ENCODE results near the gene XRCC1. TPM values are rescaled to one million over a fixed set of nuclear protein-coding genes. Genes with fewer than 3 reads are reported as not detected.

The XRCC1 gene
- total and polyA plus RNA-seq, 9 of the 15 experiments (the other 6 are each of a cell fraction or from before 2014, with no cell fraction given), result 1.5 to 36.9 (median 24.9) TPM

DNA sequence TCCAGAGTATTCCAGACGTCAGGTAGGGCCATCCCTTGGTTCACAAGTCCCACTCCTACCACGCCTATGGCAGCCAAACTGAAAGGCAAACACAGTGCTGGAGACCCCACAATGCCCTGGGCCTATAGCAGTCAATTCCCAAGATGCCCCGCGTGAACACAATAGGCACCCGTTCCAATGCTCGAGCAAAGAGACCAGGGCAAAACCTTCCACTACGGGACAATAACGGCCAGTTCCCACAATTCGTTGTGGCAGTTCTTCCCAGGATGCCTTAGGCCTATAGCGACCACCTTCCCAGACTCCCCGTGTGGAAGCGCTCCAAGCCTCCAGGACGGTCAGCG, 43.6 kb upstream of the XRCC1 start (continued):
- TF ChIP-seq ZNF77 (CRISPR knock-in tag; IDR thresholded peaks at IDR 0.05), result no peak
- no peak for TF ChIP-seq ZZZ3 (IDR thresholded peaks at IDR 0.05)
- TF ChIP-seq, protein P1, sequence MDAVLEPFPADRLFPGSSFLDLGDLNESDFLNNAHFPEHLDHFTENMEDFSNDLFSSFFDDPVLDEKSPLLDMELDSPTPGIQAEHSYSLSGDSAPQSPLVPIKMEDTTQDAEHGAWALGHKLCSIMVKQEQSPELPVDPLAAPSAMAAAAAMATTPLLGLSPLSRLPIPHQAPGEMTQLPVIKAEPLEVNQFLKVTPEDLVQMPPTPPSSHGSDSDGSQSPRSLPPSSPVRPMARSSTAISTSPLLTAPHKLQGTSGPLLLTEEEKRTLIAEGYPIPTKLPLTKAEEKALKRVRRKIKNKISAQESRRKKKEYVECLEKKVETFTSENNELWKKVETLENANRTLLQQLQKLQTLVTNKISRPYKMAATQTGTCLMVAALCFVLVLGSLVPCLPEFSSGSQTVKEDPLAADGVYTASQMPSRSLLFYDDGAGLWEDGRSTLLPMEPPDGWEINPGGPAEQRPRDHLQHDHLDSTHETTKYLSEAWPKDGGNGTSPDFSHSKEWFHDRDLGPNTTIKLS (IDR thresholded peaks at IDR 0.05; ENCODE audit: borderline replicate concordance, low read depth), result no peak
- TF ChIP-seq RBM25 (IDR thresholded peaks at IDR 0.05; ENCODE audit: low read depth, low read length, severe bottlenecking), result no peak
- TF ChIP-seq ZC3H4 (CRISPR knock-in tag; IDR thresholded peaks at IDR 0.05; ENCODE audit: borderline replicate concordance), result no peak
- TF ChIP-seq ZNF780A (CRISPR knock-in tag; IDR thresholded peaks at IDR 0.05), result no peak
- 0 out of 2 replicates have a peak, but pooled peaks have one; percentile 42 for TF ChIP-seq OTX1 (CRISPR knock-in tag; IDR thresholded peaks at IDR 0.05)
- no peak for TF ChIP-seq DNMT1 (IDR thresholded peaks at IDR 0.05)
- TF ChIP-seq ZNF551 (CRISPR knock-in tag; IDR thresholded peaks at IDR 0.05), result no peak
- TF ChIP-seq PURB (CRISPR knock-in tag; IDR thresholded peaks at IDR 0.05; ENCODE audit: low read depth), result no peak
- peak; percentile 45; the same call in 1 of the 2 replicates for TF ChIP-seq SOX6 (IDR thresholded peaks at IDR 0.05)
- TF ChIP-seq SMARCC2 (IDR thresholded peaks at IDR 0.05; ENCODE audit: low read depth), result no peak
- TF ChIP-seq SRSF7 (optimal IDR thresholded peaks at IDR 0.05; ENCODE audit: low read depth, low read length), result no peak
- 0 out of 2 replicates have a peak, but pooled peaks have one; percentile 28 for TF ChIP-seq CBFB (CRISPR knock-in tag; IDR thresholded peaks at IDR 0.05)
- TF ChIP-seq HNRNPLL (IDR thresholded peaks at IDR 0.05; ENCODE audit: low read depth, low read length, poor library complexity, severe bottlenecking), result no peak
- peak; percentile 49; the same call in 1 of the 2 replicates for TF ChIP-seq DPF2 (IDR thresholded peaks at IDR 0.05)
- TF ChIP-seq MCM5 (IDR thresholded peaks at IDR 0.05; ENCODE audit: low read depth), result no peak
- no peak for TF ChIP-seq ZNF384 (IDR thresholded peaks at IDR 0.05; ENCODE audit: low read depth, low read length)
- TF ChIP-seq ETV5 (CRISPR knock-in tag; IDR thresholded peaks at IDR 0.05; ENCODE audit: low read depth), result 0 out of 2 replicates have a peak, but pooled peaks have one; percentile 12
- TF ChIP-seq, protein P2, sequence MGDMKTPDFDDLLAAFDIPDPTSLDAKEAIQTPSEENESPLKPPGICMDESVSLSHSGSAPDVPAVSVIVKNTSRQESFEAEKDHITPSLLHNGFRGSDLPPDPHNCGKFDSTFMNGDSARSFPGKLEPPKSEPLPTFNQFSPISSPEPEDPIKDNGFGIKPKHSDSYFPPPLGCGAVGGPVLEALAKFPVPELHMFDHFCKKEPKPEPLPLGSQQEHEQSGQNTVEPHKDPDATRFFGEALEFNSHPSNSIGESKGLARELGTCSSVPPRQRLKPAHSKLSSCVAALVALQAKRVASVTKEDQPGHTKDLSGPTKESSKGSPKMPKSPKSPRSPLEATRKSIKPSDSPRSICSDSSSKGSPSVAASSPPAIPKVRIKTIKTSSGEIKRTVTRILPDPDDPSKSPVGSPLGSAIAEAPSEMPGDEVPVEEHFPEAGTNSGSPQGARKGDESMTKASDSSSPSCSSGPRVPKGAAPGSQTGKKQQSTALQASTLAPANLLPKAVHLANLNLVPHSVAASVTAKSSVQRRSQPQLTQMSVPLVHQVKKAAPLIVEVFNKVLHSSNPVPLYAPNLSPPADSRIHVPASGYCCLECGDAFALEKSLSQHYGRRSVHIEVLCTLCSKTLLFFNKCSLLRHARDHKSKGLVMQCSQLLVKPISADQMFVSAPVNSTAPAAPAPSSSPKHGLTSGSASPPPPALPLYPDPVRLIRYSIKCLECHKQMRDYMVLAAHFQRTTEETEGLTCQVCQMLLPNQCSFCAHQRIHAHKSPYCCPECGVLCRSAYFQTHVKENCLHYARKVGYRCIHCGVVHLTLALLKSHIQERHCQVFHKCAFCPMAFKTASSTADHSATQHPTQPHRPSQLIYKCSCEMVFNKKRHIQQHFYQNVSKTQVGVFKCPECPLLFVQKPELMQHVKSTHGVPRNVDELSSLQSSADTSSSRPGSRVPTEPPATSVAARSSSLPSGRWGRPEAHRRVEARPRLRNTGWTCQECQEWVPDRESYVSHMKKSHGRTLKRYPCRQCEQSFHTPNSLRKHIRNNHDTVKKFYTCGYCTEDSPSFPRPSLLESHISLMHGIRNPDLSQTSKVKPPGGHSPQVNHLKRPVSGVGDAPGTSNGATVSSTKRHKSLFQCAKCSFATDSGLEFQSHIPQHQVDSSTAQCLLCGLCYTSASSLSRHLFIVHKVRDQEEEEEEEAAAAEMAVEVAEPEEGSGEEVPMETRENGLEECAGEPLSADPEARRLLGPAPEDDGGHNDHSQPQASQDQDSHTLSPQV (IDR thresholded peaks at IDR 0.05), result peak; percentile 96; the same call in 1 of the 2 replicates
- TF ChIP-seq, protein P3, sequence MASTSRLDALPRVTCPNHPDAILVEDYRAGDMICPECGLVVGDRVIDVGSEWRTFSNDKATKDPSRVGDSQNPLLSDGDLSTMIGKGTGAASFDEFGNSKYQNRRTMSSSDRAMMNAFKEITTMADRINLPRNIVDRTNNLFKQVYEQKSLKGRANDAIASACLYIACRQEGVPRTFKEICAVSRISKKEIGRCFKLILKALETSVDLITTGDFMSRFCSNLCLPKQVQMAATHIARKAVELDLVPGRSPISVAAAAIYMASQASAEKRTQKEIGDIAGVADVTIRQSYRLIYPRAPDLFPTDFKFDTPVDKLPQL (IDR thresholded peaks at IDR 0.05; ENCODE audit: extremely low read depth, insufficient read length), result no peak
- TF ChIP-seq ARNT (IDR thresholded peaks at IDR 0.05), result peak in 1 of 2 experiments; percentile 93; a peak in 2 of 4 replicates
- TF ChIP-seq, protein P4, sequence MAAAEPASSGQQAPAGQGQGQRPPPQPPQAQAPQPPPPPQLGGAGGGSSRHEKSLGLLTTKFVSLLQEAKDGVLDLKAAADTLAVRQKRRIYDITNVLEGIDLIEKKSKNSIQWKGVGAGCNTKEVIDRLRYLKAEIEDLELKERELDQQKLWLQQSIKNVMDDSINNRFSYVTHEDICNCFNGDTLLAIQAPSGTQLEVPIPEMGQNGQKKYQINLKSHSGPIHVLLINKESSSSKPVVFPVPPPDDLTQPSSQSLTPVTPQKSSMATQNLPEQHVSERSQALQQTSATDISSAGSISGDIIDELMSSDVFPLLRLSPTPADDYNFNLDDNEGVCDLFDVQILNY (CRISPR knock-in tag; IDR thresholded peaks at IDR 0.05), result no peak
- TF ChIP-seq TOE1 (IDR thresholded peaks at IDR 0.05; ENCODE audit: borderline replicate concordance), result no peak
- no peak for TF ChIP-seq TOE1 (CRISPR knock-in tag; IDR thresholded peaks at IDR 0.05; ENCODE audit: borderline replicate concordance, low read depth)
